SHP77 treated with DMSO at 0.1 percent for 48 hours (cell line): ENCODE results near the gene CCDC88C.
A peak's percentile ranks its signal among the peaks of the same experiment; 100 is the strongest.
"Not testable (repeated sequence)": the region's sequence is repeated elsewhere in the genome, so short reads cannot be mapped to it uniquely, and the experiment has no call there.

Source experiments
- DNase-seq: peaks from one replicate; lab custom pipeline; 2025; lab: John Stamatoyannopoulos, UW

Gene CCDC88C

DNA sequence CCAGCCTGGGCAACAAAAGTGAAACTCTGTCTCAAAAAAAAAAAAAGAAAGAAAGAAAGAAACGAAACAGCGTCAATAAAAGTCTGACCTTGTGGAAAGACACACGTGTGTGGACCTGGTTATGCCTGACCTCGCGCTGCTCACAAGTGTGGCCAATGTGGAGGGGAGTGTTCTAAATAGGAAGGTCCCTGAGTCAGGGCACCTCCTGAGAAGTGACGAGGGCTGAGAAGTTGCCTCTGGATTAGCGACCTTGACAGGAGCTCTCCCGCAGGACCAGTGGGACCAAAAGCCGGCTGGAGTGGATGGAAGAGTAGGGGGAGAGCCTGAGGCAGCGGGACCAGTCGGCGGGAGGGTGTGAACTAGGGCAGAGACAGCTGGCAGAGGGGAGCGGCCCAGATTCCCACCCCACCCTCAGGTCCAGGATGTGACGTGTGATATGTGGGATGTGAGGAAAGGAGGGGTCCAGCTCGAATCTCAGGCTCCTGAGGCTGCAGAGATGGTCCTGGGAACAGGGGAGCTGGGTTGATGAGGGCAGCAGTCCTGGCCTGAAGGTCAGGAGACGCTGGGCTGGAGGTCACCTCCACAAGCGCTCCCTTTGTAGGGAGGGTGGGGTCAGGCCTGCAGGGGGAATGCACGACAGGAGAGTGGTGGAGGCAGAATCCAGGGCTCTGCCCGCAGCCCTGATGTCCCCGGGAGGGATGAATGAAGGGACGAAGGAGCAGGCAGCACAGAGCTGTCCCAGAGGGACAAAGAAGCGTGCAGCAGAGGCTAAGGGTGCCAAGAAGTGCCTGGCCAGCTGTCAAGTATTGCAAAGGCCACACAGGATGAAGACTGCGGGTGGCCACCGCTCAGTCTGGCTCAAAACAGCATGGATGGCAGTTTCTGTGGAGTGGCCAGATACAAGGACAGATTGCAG is 148.3 kb downstream of the CCDC88C start:
- no peak for DNase-seq

DNA sequence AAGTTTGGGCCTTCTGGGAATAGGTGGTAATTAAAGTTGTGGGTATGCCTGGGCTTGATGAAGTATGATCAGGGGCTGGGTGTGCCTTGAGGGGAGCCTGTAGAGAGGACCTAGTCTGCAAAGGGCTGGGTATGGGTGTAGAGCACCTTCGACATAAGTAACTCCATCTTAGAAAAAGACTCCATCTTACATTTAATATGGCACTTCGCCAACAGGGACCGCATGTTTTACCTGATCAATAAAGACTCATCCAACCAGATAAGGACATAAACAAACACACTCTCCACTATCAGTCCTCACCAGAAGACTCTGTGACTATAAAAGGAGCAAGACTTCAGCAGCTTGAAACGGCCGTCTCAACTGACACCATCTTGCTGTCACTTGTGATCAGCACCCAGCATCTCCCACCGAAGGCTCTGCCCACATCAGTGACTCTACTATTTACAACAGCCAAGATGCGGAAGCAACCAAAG is 149.6 kb downstream of the CCDC88C start:
- no peak for DNase-seq

DNA sequence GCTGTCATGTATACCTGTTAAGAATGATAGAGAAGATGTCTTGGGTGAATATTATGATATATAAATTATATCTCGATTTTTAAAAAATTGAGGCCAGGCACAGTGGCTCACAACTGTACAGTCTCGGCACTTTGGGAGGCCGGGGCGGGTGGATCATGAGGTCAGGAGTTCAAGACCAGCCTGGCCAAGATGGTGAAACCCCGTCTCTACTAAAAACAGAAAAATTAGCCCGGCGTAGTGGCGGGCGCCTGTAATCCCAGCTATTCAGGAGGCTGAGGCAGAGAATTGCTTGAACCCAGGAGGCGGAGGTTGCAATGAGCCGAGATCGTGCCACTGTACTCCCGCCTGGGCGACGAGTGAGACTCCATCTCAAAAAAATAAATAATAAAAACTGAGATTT is 151.3 kb downstream of the CCDC88C start:
- not testable (repeated sequence) for DNase-seq

DNA sequence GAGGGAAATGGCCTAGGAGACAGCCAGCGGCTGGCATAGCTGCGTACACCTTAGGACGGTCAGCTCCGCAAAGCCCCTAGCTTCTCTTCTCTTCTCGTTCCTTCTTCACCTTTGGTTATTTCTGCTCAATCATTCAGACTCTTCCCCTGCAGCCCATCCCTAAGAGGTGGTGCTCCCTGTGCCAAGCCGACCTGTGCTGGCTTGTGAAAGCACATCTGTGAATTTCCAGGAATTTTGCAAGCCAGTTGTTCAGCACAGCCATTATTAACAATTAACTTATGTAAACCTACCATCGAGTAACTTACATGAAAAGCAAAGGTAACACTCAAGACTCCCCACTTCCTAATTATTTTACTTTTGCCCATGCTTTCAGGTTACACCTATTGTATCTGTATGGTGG is 152.2 kb downstream of the CCDC88C start:
- no peak for DNase-seq

DNA sequence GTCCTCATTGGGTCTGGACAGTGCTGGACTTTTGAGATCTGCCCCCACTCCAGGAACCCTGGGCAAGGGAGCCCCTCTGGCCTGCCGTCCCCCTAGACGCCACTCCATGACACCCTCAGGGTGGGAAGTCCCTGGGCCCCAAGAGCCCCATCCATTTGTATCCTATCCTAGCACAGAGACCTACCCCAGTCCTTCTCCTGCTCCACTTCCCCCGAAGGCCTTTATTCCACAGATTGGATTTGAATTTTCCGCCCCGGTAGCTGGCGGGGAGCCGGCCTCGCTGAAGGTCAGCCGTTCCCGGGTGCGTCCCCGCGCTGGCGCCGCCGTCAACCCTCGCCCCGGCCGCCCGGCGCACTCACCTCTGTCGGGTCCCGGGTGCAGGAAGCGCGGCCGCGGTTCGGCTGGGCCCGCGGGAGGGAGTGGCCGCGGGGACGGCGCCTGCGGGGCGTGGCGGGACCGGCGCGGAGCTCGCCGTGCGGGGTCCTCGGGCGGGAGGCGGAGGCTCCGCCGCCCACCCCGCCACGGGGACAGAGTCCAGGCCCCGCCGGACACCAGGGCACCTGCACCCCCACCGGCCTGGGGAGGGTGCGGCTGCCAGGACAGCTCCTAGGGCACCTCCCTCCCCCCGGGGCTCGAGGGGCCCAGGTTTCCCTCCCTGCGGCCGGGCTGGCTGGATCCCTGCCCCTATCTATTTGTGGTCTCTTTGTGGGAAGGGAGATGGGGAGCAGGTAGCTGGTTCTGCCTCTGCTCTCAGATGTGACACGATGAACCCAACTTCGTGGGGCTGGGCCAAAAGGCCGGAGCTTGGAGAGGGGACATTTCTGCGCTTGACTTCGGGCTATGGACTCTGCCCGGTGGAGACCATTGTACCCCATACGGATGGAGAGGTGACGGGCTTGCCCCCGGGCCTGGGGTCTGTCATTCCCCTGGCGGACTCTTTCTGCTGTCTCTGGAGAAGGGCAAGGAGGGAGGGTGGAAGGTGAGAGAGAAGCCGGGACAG is 153.2 kb downstream of the CCDC88C start:
- no peak for DNase-seq

DNA sequence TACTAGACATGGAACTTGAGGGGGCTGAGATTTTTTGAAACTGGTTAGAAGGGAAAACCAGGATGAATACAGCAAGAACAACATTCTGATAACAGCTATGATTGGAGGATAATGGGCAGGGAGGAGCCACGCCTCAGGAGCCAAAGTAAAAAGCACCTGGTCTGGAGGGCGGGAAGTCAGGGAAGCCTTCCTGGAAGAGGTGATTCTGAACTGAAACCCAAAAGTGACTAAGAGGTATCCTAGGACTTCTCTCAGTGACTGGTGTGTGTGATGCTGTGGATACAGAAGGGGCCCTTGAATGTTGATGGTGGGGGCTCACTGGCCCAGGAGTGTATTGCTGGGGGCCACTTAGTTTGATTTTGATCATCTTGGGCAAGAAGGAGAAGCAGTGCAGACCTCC is 154.3 kb downstream of the CCDC88C start:
- no peak for DNase-seq

DNA sequence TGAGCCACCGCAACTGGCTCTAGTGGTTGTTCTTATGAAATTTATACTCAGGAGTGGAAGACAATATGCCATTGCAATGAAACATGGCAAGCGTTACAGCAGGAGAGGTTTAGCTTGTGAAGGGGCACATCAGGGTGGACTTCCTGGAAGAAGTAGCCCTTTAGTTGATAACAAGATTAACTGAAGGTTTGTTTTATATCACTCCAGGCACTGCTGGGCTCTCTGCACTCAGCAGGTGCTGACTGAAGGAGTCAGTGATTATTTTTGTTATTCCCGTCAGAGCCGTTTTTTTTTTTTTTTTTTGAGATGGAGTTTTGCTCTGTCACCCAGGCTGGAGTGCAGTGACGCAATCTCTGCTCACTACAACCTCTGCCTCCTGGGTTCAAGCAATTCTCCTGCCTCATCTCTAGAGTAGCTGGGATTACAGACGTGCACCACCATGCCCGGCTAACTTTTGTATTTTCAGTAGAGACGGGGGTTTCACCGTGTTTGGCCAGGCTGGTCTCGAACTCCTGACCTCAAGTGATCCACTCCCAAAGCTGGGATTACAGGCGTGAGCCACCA is 155.6 kb downstream of the CCDC88C start:
- DNase-seq: no peak

DNA sequence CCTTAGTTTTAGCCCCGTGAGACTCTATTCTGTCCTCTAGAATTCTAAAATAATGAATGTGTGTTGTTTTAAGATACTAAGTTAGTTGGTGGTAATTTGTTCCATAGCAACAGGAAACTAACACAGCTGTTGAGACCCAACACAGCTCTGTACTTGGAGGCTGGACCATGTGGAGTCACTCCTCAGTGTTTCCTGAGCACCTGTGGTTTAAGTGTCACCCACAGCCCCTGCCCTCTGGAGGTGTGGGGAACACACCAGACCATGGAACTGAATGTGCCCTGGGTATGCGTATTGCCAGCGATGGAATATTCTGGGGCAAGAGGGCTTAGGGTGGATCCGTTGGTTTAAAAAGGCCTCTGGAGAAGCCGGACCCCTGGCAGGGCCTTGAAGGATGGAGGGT is 156.5 kb downstream of the CCDC88C start:
- DNase-seq: no peak

DNA sequence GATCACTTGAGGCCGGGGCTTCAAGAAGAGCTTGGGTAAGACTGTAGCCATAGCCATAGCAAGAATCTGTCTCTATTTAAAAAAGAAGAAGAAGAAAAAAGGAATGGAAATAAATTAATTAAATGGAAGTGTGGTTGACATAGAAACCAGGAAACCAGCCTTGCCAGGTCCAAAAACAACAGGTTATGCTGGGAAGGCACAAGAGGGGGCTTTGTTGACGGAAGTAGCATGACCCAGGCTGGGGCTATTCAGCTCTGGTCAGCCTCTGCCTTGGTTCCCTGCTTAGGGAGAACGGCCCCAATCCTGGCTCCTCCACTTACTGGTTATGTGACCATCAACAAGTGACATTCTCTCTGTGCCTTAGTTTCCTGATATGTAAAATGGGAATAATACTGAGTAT is 158.7 kb downstream of the CCDC88C start:
- no peak for DNase-seq

DNA sequence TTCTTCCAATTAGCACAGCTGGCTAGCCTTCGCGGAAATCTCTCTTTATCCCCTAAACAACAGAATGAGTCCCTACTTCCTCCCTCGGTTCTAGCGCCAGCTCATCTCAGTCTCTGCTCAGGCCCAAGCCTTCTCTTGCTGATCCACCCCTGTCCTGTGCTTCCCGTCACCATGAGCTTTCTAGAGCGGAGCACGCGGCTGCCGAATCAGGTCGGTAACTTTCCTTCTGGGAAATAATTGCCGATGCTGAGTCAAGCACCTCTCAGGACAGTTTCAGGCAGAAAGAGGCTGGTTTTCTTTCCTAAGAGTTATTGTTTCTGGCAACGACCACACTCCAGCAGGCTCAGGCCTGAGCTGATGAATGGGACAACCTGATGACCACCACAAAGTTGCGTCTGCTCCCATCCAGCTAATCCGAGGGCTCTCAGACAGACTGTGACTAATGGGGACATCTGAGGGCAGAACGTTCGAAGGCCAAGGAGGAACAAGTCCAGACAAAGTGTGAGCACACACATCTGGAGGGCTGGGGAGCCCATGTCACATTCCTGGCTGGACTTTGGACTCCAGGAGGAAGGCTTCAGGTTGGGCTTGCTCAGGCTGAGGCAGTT is 159.5 kb downstream of the CCDC88C start:
- DNase-seq: no peak

DNA sequence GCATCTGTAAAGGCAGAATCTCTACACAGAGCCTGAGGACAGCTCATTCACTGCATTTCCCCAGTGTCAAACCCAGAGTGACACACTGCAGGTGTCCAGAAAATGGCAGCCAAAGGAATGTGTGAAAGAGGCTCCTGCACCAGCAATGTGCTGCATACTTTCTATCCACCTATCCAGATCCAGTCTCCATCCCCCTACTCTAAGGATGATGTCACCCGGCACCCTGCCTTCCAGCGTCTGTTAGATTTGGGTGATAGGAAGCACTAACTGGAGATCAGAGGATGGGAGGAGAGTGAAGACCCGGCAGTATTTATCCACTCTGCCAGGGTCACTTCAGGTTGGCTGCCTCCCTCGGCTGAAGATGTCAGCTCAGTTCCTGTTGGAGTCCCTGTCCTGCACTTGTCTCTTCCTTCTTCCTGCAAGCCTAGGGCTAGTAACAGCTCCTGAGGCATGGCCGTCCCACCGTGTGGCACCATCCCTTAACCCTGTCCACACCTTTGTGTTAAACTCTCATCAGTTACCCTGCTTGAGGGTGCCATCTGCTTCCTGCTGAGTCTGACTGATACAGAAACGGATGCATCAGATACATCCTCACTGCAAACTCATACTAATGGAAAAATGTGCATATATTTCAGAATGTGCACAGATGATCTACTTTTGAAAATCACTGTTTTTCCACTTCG is 160.2 kb downstream of the CCDC88C start:
- no peak for DNase-seq

DNA sequence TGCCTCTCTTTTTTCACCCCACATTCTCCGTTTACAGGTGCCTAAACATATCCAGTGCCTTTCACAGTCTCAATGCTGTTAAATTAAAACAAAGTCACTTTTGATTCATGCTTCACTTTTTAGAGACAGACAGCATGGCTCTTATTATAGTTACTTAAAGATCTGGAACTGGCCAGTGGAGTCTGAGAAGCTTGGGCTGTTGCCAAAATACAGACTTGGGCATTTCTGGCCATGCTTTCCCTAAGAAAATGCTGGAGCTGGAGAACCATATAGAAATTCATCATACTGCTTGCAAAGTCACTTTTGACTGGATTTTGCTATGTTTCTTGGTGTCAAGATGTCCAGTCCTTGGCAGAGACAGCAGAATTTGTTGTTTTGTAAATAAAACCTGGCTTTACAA is 161.0 kb downstream of the CCDC88C start:
- DNase-seq: no peak

DNA sequence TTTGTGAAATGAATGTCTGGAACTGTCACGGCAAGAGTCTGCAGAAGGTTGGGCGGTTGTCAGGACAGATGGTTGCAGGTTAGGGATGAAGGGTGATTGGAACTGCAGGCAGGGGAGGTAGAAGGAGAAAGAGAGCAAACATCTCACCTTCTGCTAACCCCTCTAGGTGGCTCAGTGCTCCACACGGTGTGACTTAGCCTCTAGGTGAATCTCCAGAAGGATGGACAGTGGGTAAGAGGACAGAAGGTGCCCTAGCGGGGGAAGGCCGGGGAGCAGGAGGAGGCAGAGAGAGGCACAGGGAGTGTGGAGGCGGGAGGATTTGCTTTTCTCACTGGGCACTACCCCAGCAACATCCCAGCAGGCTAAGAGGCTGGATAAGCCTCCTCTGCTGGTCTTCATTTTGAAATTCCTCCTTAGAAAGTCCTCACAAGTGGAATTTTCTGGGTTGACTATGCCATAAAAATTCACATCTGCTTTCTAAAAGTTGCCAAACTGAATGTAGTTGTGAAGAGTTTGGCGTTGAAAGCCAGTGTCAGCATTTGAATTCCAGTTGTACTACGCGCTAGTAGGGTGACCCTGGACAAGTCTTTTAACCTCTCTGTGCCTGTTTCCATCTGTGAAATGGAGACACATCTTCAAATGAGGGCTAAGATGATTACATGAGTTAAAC is 162.5 kb downstream of the CCDC88C start:
- no peak for DNase-seq

DNA sequence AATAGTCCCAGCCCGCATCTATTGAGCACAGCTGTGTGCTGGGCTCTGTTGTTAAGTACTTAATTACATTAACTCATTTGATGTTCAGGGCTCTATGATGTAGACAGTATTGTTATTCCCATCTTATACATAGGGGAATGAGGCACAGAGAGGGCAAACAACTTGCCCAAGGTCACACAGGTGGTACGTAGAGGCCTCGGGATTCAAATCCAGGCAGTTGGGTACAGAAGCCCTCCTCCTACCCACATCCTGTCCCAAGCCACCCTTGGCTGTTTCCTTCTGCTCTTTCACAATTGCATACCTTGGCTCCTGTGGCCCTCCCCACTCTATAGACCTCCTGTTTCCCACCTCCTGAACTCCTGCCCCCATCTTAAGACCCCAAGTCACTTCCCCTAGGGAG is 163.2 kb downstream of the CCDC88C start:
- DNase-seq: no peak

DNA sequence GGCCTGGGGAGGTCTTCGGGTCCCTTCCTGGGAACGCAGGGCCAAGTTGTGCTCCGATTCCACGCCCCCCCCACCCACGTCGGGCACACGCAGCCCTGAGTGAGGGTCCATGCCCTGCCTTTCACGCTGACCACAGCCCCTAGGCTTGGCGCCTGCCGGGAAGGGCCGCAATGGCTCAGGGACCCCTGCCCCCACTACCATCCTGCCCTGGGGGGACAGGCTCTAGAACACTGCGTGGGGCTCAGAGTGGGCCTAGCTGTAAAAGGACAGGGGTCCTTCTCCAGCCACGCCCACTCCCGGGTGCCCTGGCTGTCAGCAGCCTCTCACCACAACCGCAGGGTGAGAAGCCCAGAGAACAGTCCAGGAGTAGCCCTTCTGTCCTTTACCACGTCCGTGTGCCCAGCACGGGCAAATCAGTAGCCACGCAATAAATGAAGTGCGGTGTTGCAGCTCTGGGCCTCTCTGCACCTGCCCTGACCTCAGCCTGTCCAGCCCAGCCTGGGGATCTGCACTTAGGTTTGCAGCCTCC is 163.8 kb downstream of the CCDC88C start:
- DNase-seq: no peak

DNA sequence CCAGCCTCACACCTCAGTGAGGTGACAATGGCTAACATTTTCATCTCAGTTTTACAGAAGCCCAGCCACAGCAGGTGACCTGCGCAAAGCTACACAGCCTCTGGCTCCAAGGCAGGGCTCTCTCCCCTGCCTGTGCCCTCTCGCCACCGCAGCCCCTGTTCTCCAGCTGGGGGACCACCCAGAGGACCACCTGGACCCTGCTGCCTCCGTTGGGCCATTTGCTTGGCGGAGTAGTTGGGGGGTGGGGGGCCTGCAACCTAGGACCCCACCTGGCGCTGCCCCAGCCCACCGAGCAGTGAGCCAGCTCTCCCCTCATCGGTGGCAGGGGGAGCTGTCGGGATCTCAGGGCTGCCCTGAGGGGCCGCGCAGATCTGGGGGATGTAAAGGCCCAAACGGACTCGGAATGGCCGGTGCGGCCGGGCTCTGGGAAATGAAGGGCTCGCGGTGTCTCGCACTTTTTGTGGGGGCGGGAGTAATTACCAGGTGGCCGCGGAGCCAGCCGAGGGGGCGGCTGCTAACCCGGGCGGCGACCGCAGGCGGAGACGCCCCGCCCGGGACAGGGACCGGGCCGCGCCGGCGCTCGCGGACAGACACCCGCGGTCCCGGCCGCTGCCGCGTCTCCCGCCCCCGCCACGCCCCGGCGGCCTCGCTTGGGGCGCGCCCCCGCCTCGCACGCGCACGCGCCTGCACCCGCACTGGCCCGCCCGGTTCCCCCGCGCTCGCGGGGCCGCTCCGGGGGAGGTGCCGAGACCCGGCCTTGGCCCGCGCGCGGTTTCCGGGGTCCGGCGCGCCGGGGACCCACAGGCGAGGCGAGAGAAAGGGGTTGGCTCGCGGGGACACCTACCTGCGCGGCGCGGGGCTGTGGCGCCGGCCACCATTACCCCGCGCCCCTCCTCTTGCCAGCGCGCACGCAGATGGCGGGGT is 164.5 kb downstream of the CCDC88C start:
- DNase-seq: no peak

DNA sequence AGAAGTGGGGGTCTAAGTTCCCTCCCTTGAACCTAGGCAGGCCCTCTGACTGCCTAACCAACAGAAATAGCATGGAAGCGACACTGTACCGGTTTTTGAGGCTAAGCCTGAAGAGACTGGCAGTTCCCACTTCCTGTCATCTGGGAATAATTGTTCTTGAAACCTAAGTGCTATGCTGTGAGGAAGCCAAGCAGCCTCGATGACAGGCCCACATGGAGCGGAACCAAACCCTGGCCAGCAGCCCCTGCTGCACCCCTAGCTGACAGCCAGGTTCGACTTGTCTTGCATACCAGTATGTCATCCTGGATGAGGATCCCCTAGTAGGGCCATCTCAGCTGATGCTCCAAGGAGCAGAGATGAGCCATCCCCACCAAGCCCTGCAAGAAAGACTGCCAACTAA is 166.7 kb downstream of the CCDC88C start:
- no peak for DNase-seq

DNA sequence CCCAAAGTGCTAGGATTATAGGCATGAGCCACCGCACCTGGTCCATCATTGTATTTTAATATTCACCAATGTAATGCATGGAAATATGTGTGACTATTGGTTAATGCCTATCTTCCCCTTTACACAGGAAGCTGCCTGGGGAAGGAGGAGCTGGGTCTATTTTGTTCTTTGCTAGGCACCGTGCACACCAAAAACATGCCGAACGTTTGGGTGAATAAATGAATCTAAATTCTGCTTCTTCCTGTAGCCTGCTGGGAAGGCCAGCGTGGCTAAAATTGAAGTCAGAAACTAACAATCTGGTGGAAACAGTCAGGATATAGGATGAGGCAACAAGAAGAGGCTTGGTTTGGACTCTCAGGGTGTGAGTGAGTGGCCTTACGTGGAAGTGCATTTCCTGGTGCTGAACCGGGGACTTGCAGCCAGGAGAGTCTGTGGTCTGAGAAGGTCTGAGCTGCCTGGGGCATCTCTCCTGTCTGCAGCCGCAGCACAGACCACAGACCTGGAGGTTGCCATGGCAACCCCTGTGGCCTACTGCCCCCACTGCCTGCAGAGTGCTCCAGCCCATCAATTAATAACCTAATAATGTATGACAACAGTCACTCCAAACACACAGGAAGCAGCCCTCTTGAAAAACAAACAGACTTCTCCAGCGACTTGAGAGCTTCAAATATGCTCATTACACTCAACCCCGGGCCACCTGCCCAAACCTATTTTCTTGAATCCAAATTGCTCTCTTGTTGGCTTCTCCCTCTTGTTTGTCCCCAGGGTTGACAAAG is 167.6 kb downstream of the CCDC88C start:
- DNase-seq: peak; percentile 51
